ENCODE results near the gene ALDH16A1. TPM values are rescaled to one million over a fixed set of nuclear protein-coding genes. Genes with fewer than 3 reads are reported as not detected.

ALDH16A1 gene
- total RNA-seq, 1 experiment from 2014 or later: 40.9 TPM

DNA sequence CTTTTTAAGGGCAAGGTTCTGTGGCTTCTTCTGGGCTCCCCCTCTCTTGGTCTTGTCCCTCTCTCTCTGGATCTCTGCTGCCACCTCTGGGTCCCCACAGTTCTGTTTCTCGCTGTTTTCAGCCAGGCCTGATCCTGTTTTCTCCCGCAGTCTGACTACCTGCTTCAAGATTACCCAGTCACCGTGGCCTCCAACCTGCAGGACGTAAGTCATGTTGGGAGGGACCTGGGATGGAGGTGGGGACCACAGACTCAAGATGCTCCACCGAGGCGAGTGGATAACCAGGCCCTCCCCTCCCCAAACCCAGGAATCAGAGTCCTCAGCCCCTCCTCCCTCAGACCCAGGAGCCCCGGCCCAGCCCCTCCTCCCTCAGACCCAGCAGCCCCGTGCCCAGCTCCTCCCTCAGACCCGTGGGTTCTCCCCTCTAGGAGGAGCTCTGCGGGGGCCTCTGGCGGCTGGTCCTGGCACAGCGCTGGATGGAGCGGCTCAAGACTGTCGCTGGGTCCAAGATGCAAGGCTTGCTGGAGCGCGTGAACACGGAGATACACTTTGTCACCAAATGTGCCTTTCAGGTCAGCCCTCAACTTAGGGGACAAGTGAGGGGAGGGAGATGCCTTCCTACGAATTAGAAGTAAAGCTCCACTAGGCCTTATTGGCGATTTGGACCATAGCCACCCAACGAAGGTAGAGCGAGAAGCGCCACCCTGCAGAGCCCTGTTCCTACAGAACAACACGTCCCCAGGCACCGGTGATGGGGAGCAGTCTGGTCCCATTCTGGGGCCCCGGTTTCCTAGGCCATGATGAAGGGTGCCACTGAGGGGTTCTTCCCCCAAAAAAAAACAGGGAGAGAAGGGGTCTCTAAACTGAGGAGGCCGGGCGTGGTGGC lies 23.2 kb downstream of the ALDH16A1 start:
- Histone ChIP-seq H3K9me3 (ENCODE audit: insufficient read depth, low read depth) (no peaks in the 10 kb centered on the region), H3K27ac (no peak overlapping the region), H3K4me3 (no peak overlapping the region), H3K36me3 (ENCODE audit: low read depth) (no peaks in the 10 kb centered on the region), H4K20me1 (ENCODE audit: insufficient read depth) (no peaks in the 10 kb centered on the region), H3K4me1 (replicated peaks; ENCODE audit: insufficient read depth) (0 out of 2 replicates have a peak, but pooled peaks cover 3% of the 10 kb centered on the region), H3K27me3 (ENCODE audit: insufficient read depth, low read depth) (0 out of 2 replicates have a peak, but pooled peaks cover 4% of the 10 kb centered on the region), H3F3A (ENCODE audit: insufficient read depth, low read depth) (peaks cover 36% of the 10 kb centered on the region), H3K4me2 (no peak overlapping the region), H2AFZ (no peak overlapping the region), H3K79me2 (ENCODE audit: low read depth) (no peaks in the 10 kb centered on the region), H3K9me2 (ENCODE audit: insufficient read depth) (no peaks in the 10 kb centered on the region)
- CTCF ChIA-PET: interaction anchor here (0.6 kb wide), 2 partner anchors 87 to 456 kb away, joined by 3 to 5 read pairs; no protein-coding TSS in a partner anchor
- intact Hi-C loops (cut with micrococcal nuclease; ENCODE audit: unreplicated experiment): no loop called here
- TF ChIP-seq EZH2 (IDR thresholded peaks at IDR 0.05; ENCODE audit: low read depth) (no peak), CTCF (conservative IDR thresholded peaks at IDR 0.05) (peak; percentile 51; the same call in 1 of the 2 replicates)
- BruUV-seq (replicated peaks): no TSS peak
- POLR2A ChIA-PET (ENCODE audit: unreplicated experiment): no interaction called here
- DNase-seq: no peak

- no peak overlapping the region for H3K27ac ChIP-seq
- H3K4me3 ChIP-seq: no peak overlapping the region
- POLR2A ChIA-PET (ENCODE audit: unreplicated experiment): no interaction called here
- H3K9me3 ChIP-seq (ENCODE audit: insufficient read depth, low read depth): no peaks in the 10 kb centered on the region
- BruUV-seq (replicated peaks): no TSS peak
- H3F3A ChIP-seq (ENCODE audit: insufficient read depth, low read depth): peaks cover 18% of the 10 kb centered on the region; the same call in 1 of the 2 replicates
- no peak for TF ChIP-seq CTCF (conservative IDR thresholded peaks at IDR 0.05)
- no peak for TF ChIP-seq EZH2 (IDR thresholded peaks at IDR 0.05; ENCODE audit: low read depth)
- H3K9me2 ChIP-seq (ENCODE audit: insufficient read depth): no peaks in the 10 kb centered on the region
- H2AFZ ChIP-seq: no peak overlapping the region
- no peaks in the 10 kb centered on the region for H3K79me2 ChIP-seq (ENCODE audit: low read depth)
- intact Hi-C loops (cut with micrococcal nuclease; ENCODE audit: unreplicated experiment): no loop called here
- no peaks in the 10 kb centered on the region for H3K4me1 ChIP-seq (replicated peaks; ENCODE audit: insufficient read depth)
- DNase-seq: no peak
- no peaks in the 10 kb centered on the region for H3K27me3 ChIP-seq (ENCODE audit: insufficient read depth, low read depth)
- CTCF ChIA-PET: no interaction called here
- no peaks in the 10 kb centered on the region for H3K36me3 ChIP-seq (ENCODE audit: low read depth)
- H4K20me1 ChIP-seq (ENCODE audit: insufficient read depth): no peaks in the 10 kb centered on the region
- no peak overlapping the region for H3K4me2 ChIP-seq
These were observed 27.1 kb downstream of the ALDH16A1 start for GRCh38 chr19:49479975-49480628.

DNA sequence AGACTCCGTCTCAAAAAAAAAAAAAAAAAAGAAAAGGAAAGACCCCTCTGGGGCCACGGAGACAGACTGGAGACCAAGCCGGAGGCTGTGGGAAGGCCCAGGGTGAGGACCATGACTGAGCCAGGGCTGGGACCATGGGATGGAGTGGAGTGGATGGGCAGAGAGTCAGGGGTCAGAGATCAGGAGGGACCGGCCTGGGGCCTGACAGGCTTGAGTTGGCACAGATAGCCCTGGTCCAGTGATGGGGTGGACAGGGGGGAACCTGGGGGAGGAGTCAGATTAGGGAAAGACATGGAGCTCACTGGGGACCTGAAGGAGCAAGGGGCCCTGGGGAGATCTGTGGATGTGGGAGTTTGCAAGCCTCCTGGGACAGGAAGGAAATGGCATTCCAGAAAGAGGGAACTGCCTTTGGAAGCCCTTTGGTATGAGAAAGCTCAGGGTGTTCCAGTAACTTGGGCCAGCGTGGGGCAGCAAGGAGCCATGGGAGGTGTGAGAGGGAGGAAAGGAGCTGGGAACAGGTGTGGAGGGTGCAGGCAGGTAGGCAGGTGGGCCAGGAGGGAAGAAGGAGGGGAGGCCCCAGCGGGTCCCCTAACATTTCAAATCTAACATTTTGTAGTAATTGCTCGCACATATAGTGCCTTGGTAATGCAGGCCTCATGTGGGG lies 28.1 kb downstream of the ALDH16A1 start:
- ChIA-PET CTCF (no interaction called here), POLR2A (ENCODE audit: unreplicated experiment) (interaction anchor here (0.5 to 0.6 kb wide), 2 partner anchors 368 to 1208 kb away, joined by 3 to 31 read pairs; no protein-coding TSS in a partner anchor)
- Histone ChIP-seq H3K4me2 (no peak overlapping the region), H3K9me2 (ENCODE audit: insufficient read depth) (no peaks in the 10 kb centered on the region), H3K36me3 (ENCODE audit: low read depth) (no peaks in the 10 kb centered on the region), H3K79me2 (ENCODE audit: low read depth) (peaks cover 4% of the 10 kb centered on the region), H3K9me3 (ENCODE audit: insufficient read depth, low read depth) (no peaks in the 10 kb centered on the region), H3K4me3 (no peak overlapping the region), H3K27me3 (ENCODE audit: insufficient read depth, low read depth) (no peaks in the 10 kb centered on the region), H3F3A (ENCODE audit: insufficient read depth, low read depth) (peaks cover 7% of the 10 kb centered on the region; the same call in 1 of the 2 replicates), H3K4me1 (replicated peaks; ENCODE audit: insufficient read depth) (peaks cover 3% of the 10 kb centered on the region), H3K27ac (no peak overlapping the region), H4K20me1 (ENCODE audit: insufficient read depth) (no peaks in the 10 kb centered on the region), H2AFZ (no peak overlapping the region)
- TF ChIP-seq EZH2 (IDR thresholded peaks at IDR 0.05; ENCODE audit: low read depth): no peak
- TF ChIP-seq CTCF (conservative IDR thresholded peaks at IDR 0.05): no peak
- BruUV-seq (replicated peaks): no TSS peak
- no peak for DNase-seq
- intact Hi-C loops (cut with micrococcal nuclease; ENCODE audit: unreplicated experiment): no loop called here
